Transverse colon (tissue), 4 donors: ENCODE data around the gene NUP98. TPM values are rescaled to one million over a fixed set of nuclear protein-coding genes. Genes with fewer than 3 reads are reported as not detected.
"Not testable (repeated sequence)": the region's sequence is repeated elsewhere in the genome, so short reads cannot be mapped to it uniquely, and the experiment has no call there.

Experiments used
- DNase-seq: peaks from one replicate; pipeline ENCODE4 v3.0.0-alpha.2; 2019
- H3K27ac ChIP-seq, 4 donors: fragments of 200-600 bp; sonication (generic); 2 replicates each; pipeline ENCODE4 v1.5.1; 2016 to 2018; ENCODE audit warnings: inconsistent platforms in 4 of 4
- H3K27me3 ChIP-seq: fragments of 200-600 bp; sonication (generic); 2 replicates; pipeline ENCODE4 v1.5.1; 2017; ENCODE audit warnings: inconsistent platforms
- H3K36me3 ChIP-seq, 4 donors: fragments of 200-600 bp; sonication (generic); 2 replicates each; pipeline ENCODE4 v1.5.1; 2017 to 2019; ENCODE audit warnings: inconsistent platforms in 4 of 4
- H3K4me1 ChIP-seq, 4 donors: fragments of 200-600 bp; sonication (generic); 2 replicates each; pipeline ENCODE4 v1.5.1; 2017 to 2020; ENCODE audit warnings: inconsistent platforms in 4 of 4
- H3K4me3 ChIP-seq, 4 donors: fragments of 200-600 bp; sonication (generic); 1 replicate in 1 of 4; 2 replicates in 3 of 4; pipeline versions ENCODE4 v1.5.1 to v1.6.1; 2017 to 2019; ENCODE audit warnings: inconsistent platforms in 4 of 4
- H3K9me3 ChIP-seq, 2 donors: fragments of 200-600 bp; sonication (generic); 2 replicates each; pipeline ENCODE4 v1.5.1; 2017 to 2019; ENCODE audit warnings: inconsistent platforms in 2 of 2
- EP300 ChIP-seq: sonication (generic); formaldehyde crosslinking; IDR thresholded peaks from one replicate; pipeline ENCODE4 v1.6.1; 2017; ENCODE audit warnings: antibody characterized with exemption, low read depth
- POLR2A ChIP-seq: fragments of 450-650 bp; IDR thresholded peaks from one replicate; pipeline ENCODE4 v1.6.1; 2016; ENCODE audit warnings: antibody characterized with exemption, mild to moderate bottlenecking, moderate library complexity
- POLR2AphosphoS5 ChIP-seq, 3 donors: sonication (generic); formaldehyde crosslinking; IDR thresholded peaks; one replicate each; pipeline ENCODE4 v1.6.1; 2016; ENCODE audit warnings: antibody characterized with exemption in 3 of 3
- WGBS, 2 donors: methylation state at CpG; one replicate each; pipeline ENCODE4 v1.1.5; 2018; ENCODE audit warnings: low coverage in 1 of 2; 5-methylcytosine and 5-hydroxymethylcytosine counted together
- in situ Hi-C, 4 donors: fragments of 200-750 bp; cut with MboI; loops; one replicate each; pipeline versions ENCODE4 v1.15.0 to v1.15.1; 2017; ENCODE audit warnings: low sequenced_read_pairs in 3 of 4, low pct_ligation_motif_present in 1 of 4, low pct_unique_long_range_greater_than_20kb in 1 of 4
- intact Hi-C: fragments of 100-400 bp; cut with DNase I; formaldehyde crosslinking; loops from one replicate; pipeline ENCODE4 v1.15.1; 2023; ENCODE audit warnings: low total_unique reads
- total RNA-seq, 4 donors: library from RNA; depleted of rRNA; stranded (reverse); fragments of >200 nt; gene quantifications; one replicate each; pipeline ENCODE4 v1.1.0, GENCODE V29; 2016
- TF ChIP-seq, protein P1 (sequence below), 5 experiments: fragments of 200-600 bp in 3 of 5; fragments of 450-650 bp in 2 of 5; sonication (generic) in 3 of 5; IDR thresholded peaks; 1 replicate in 2 of 5; 2 replicates in 3 of 5; pipeline ENCODE4 v1.5.1; 2016 to 2017; ENCODE audit warnings: antibody characterized with exemption in 5 of 5, inconsistent platforms in 3 of 5, mild to moderate bottlenecking in 2 of 5, moderate library complexity in 1 of 5

The NUP98 gene
- total RNA-seq, 4 donors from 2014 or later = 37.0 to 103 (median 72.4) TPM

DNA sequence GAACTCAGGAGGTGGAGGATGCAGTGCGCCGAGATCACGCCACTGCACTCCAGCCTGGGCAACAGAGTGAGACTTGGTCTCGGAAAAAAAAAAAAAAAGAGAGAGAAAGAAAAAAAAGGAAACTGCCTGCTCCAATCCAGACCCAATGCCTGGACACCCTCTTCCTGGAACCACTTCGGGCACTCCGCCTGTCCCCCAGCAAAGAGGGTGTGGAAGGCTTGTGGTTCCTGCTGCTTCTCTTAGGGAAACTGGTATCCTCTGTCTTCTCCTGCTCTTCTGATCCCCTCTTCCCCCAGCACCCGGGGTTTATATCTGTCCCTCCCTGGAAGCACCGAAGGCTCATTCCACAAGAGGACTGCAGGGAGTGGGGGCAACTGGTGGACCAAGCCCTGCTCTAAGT, 139.1 kb downstream of the NUP98 start:
- DNase-seq = no peak
- Histone ChIP-seq H3K36me3 (no peaks in the 10 kb centered on the region), H3K9me3 (no peaks in the 10 kb centered on the region), H3K27me3 (peaks cover 5% of the 10 kb centered on the region), H3K4me1 (no peaks in the 10 kb centered on the region), H3K4me3 (no peak overlapping the region), H3K27ac (no peak overlapping the region)
- TF ChIP-seq EP300 (no peak), POLR2A (no peak), POLR2AphosphoS5 (IDR thresholded peaks at IDR 0.05) (no peak)
- TF ChIP-seq, protein P1, sequence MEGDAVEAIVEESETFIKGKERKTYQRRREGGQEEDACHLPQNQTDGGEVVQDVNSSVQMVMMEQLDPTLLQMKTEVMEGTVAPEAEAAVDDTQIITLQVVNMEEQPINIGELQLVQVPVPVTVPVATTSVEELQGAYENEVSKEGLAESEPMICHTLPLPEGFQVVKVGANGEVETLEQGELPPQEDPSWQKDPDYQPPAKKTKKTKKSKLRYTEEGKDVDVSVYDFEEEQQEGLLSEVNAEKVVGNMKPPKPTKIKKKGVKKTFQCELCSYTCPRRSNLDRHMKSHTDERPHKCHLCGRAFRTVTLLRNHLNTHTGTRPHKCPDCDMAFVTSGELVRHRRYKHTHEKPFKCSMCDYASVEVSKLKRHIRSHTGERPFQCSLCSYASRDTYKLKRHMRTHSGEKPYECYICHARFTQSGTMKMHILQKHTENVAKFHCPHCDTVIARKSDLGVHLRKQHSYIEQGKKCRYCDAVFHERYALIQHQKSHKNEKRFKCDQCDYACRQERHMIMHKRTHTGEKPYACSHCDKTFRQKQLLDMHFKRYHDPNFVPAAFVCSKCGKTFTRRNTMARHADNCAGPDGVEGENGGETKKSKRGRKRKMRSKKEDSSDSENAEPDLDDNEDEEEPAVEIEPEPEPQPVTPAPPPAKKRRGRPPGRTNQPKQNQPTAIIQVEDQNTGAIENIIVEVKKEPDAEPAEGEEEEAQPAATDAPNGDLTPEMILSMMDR (IDR thresholded peaks at IDR 0.05) = no peak
- intact Hi-C loops (no loop called here), in situ Hi-C loops (no loop called here)
- 84 to 90% methylated on average over 2 to 8 of the region's 8 CpGs for WGBS, 2 donors

DNA sequence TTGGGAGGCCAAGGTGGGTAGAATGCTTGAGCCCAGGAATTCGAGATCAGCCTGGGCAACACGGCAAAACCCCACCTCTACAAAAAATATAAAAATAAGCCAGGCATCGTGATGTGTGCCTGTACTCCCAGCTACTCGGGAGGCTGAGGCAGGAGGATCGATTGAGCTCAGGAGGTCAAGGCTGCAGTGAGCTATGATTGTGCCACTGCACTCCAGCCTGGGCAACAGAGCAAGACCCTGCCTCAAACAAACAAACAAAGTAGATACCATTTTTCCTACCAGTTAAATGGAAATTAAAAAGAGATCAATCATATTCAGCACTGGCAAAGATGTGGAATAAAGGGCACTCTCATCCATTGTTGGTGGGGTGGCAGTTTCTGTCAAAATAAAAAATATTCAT, 140.0 kb downstream of the NUP98 start:
- H3K36me3 ChIP-seq, H3K27ac ChIP-seq, in situ Hi-C loops, H3K4me3 ChIP-seq, intact Hi-C loops, DNase-seq, H3K9me3 ChIP-seq, H3K4me1 ChIP-seq, H3K27me3 ChIP-seq: not testable (repeated sequence)
- 27 to 73% methylated on average over 3 to 5 of the region's 5 CpGs for WGBS, 2 donors

DNA sequence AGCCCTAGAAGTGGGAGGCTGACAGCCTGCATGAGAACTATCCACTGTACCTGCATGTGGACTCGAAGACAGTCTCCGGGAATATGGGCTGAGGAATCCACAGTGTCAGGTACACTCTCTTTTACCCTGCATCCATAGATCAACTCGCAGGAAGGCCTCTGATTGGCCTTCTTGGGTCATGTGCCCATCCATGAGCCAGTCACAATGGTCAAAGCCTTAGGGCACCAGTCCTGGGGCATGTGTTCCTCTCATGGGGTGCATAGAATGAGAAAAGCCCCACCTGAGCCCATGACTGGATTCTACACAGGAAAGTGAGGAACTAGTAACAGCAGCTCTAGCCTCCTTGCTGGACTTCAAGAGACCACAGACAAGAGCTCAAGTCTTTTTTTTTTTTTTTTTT, 141.8 kb downstream of the NUP98 start:
- WGBS, 2 donors = 80 to 88% methylated on average over 1 to 3 of the region's 3 CpGs
- H3K4me3 ChIP-seq = no peak overlapping the region
- TF ChIP-seq, protein P1 (IDR thresholded peaks at IDR 0.05) = no peak
- no peak for TF ChIP-seq POLR2A
- H3K27me3 ChIP-seq = peaks cover 5% of the 10 kb centered on the region
- H3K4me1 ChIP-seq = no peaks in the 10 kb centered on the region
- H3K9me3 ChIP-seq = no peaks in the 10 kb centered on the region
- H3K36me3 ChIP-seq = no peaks in the 10 kb centered on the region
- no peak for DNase-seq
- H3K27ac ChIP-seq = no peak overlapping the region
- in situ Hi-C loops (no loop called here), intact Hi-C loops (no loop called here)

DNA sequence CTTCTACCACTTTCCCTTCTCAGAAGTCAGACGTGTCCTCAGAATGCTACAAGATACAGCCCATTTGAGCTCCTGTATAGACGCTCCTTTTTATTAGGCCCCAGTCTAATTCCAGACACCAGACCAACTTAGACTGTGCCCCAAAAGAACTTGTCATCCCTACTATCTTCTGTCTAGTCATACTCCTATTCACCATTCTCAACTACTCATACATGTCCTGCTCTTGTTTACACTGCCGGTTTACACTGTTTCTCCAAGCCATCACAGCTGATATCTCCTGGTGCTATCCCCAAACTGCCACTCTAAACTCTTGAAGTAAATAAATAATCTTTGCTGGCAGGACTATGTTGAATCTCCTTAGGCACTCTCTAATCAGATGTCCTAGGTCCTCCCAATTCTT, 144.8 kb downstream of the NUP98 start:
- H3K9me3 ChIP-seq, H3K4me3 ChIP-seq, H3K36me3 ChIP-seq, DNase-seq, intact Hi-C loops, H3K27ac ChIP-seq, in situ Hi-C loops: not testable (repeated sequence)
- peaks cover 24% of the 10 kb centered on the region for H3K27me3 ChIP-seq
- peaks cover 0 to 15% (median 0%) of the 10 kb centered on the region in 4 donors for H3K4me1 ChIP-seq
- WGBS, 2 donors = 47 to 74% methylated on average over 3 of the region's 3 CpGs

DNA sequence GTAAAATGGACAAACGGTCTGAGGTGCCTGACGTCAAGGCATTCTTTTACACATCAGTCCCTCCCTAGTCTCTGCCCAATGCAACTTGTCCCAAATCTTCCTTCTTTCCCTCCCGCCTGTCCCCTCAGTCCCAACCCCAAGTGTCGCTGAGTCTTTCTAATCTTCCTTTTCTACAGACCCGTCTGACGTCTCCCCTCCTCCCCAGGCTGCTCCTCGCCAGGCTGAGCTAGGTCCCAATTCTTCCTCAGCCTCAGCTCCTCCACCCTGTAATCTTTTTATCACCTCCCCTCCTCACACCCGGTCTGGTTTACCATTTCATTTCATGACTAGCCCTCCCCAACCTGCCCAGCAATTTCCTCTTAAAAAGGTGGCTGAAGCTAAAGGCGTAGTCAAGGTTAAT, 148.0 kb downstream of the NUP98 start:
- in situ Hi-C loops, H3K4me3 ChIP-seq, H3K36me3 ChIP-seq, DNase-seq, H3K9me3 ChIP-seq, H3K27ac ChIP-seq: not testable (repeated sequence)
- WGBS, 2 donors = 31% methylated on average over 9 of the region's 9 CpGs; no CpG with 5 or more reads in 1 of the 2 donors
- peaks cover 34% of the 10 kb centered on the region for H3K27me3 ChIP-seq
- intact Hi-C loops = loop anchor here (5.0 kb wide), 1 partner anchor 323 kb away; no protein-coding TSS in a partner anchor
- H3K4me1 ChIP-seq = peaks cover 0 to 32% (median 2%) of the 10 kb centered on the region in 4 donors

DNA sequence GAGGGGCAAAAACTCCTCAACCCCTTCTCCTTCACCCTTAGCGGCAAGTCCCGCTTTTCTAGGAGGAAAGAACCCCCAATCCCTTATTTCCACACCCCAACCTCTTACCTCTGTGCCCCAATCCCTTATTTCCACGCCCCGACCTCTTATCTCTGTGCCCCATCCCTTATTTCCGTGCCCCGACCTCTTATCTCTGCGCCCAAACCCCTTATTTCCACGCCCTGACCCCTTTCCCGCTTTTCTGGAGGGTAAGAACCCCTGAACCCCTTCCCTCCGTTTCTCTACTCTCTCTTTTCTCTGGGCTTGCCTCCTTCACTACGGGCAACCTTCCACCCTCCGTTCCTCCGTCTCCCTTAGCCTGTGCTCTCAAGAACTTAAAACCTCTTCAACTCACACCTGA, 148.5 kb downstream of the NUP98 start:
- H3K36me3 ChIP-seq, H3K9me3 ChIP-seq, DNase-seq, H3K27ac ChIP-seq, in situ Hi-C loops, H3K4me3 ChIP-seq: not testable (repeated sequence)
- Histone ChIP-seq H3K4me1 (peaks cover 0 to 32% (median 2%) of the 10 kb centered on the region in 4 donors), H3K27me3 (peaks cover 37% of the 10 kb centered on the region)
- WGBS, 2 donors = 54 to 83% methylated on average over 6 to 13 of the region's 13 CpGs
- intact Hi-C loops = loop anchor here (5.0 kb wide), 1 partner anchor 323 kb away; no protein-coding TSS in a partner anchor
